ENCODE data around the gene FTCD. TPM values are rescaled to one million over a fixed set of nuclear protein-coding genes. Genes with fewer than 3 reads are reported as not detected.

Gene FTCD
- total and polyA plus RNA-seq, 2 donors (not counting 3 experiments of a cell fraction or from before 2014, with no cell fraction given): 0.06 to 1.2 TPM

GRCh38 chr21:46144464-46145070 is 10.8 kb downstream of the FTCD start:
- H3K9ac ChIP-seq (replicated peaks; ENCODE audit: extremely low read depth, insufficient read depth, low read length): no peak overlapping the region
- dilution Hi-C loops (cut with MboI; ENCODE audit: extremely low pct_ligation_motif_present, low sequenced_read_pairs): no loop called here
- peaks cover 0 to 4% of the 10 kb centered on the region in 2 experiments for H3K27me3 ChIP-seq (ENCODE audit: control insufficient read depth in 2 of 2, insufficient read depth in 2 of 2, low read length in 2 of 2)
- H3K36me3 ChIP-seq (ENCODE audit: control insufficient read depth in 2 of 2, extremely low read depth in 1 of 2, insufficient read depth in 2 of 2, low read length in 2 of 2): no peaks in the 10 kb centered on the region
- H3K27ac ChIP-seq (ENCODE audit: insufficient read depth, low read depth, low read length): no peak overlapping the region
- TSS peak; percentile 24 for BruUV-seq (replicated peaks)
- no peaks in the 10 kb centered on the region for H3K79me2 ChIP-seq (ENCODE audit: control insufficient read depth, insufficient read depth, low read length)
- FAIRE-seq (no peak), DNase-seq (ENCODE audit: low read depth, low spot score) (no peak)
- H3K4me3 ChIP-seq (replicated peaks in 1 of 3; ENCODE audit: insufficient read depth in 1 of 3, low read depth in 1 of 3, low read length in 3 of 3): no peak overlapping the region
- ChIA-PET CTCF (interaction anchor here (1.4 to 3.6 kb wide), 7 partner anchors 9 to 495 kb away, joined by 3 to 78 read pairs (median 10); partner anchors contain the start of genes MCM3AP and YBEY), POLR2A (no interaction called here)
- no peaks in the 10 kb centered on the region for H4K20me1 ChIP-seq (replicated peaks; ENCODE audit: control insufficient read depth, extremely low read depth, insufficient read depth, low read length)
- intact Hi-C loops (cut with micrococcal nuclease): loop anchor here (1.0 to 5.0 kb wide), 3 partner anchors 83 to 178 kb away; partner anchors contain the start of genes C21orf58, LSS, PCNT and YBEY
- H3K4me1 ChIP-seq (ENCODE audit: control insufficient read depth, extremely low read depth, insufficient read depth, low read length): peaks cover 3% of the 10 kb centered on the region
- no peaks in the 10 kb centered on the region for H3K9me1 ChIP-seq (replicated peaks; ENCODE audit: control insufficient read depth, extremely low read depth, insufficient read depth, low read length)
- no peaks in the 10 kb centered on the region for H3K9me3 ChIP-seq (replicated peaks; ENCODE audit: control insufficient read depth, insufficient read depth, low read length)
- TF ChIP-seq MYC (IDR thresholded peaks at IDR 0.05; ENCODE audit: low read depth, low read length) (no peak), POLR2AphosphoS5 (IDR thresholded peaks at IDR 0.05; ENCODE audit: insufficient read depth, low read depth, low read length) (no peak), MAX (IDR thresholded peaks at IDR 0.05; ENCODE audit: insufficient read depth, insufficient read length) (no peak), JUN (IDR thresholded peaks at IDR 0.05; ENCODE audit: borderline replicate concordance, insufficient read depth, insufficient read length, low read depth) (no peak), CTCF (IDR thresholded peaks at IDR 0.05; ENCODE audit: extremely low read depth in 1 of 2, insufficient read depth in 1 of 2, low read depth in 1 of 2, low read length in 2 of 2) (no peak), FOS (IDR thresholded peaks at IDR 0.05; ENCODE audit: borderline replicate concordance, insufficient read depth, low read length) (no peak)
- H2AFZ ChIP-seq (ENCODE audit: low read depth, low read length): no peak overlapping the region
- H3K4me2 ChIP-seq (ENCODE audit: insufficient read depth, low read length): no peak overlapping the region

Measured in endothelial cell of umbilical vein (primary cell).